ENCODE data around the gene KCNH2.
A peak's percentile ranks its signal among the peaks of the same experiment; 100 is the strongest.

Gene KCNH2

GRCh38 chr7:150972023-150972468, 6.1 kb downstream of the KCNH2 start:
- no peak for DNase-seq

GRCh38 chr7:150971242-150972022, 6.7 kb downstream of the KCNH2 start:
- DNase-seq, result no peak

GRCh38 chr7:150970424-150970823, 7.7 kb downstream of the KCNH2 start:
- DNase-seq, result no peak

GRCh38 chr7:150969475-150969874, 8.6 kb downstream of the KCNH2 start:
- no peak for DNase-seq

- no peak for DNase-seq
These were observed 9.3 kb downstream of the KCNH2 start for GRCh38 chr7:150968734-150969372.

GRCh38 chr7:150968056-150968733, 9.9 kb downstream of the KCNH2 start:
- DNase-seq, result no peak

GRCh38 chr7:150967349-150967748, 10.8 kb downstream of the KCNH2 start:
- no peak for DNase-seq

- DNase-seq, result no peak
These were observed 12.1 kb downstream of the KCNH2 start for GRCh38 chr7:150966002-150966401.

- DNase-seq, result no peak
These were observed 12.8 kb downstream of the KCNH2 start for GRCh38 chr7:150965273-150965830.

- DNase-seq, result no peak
These were observed 13.5 kb downstream of the KCNH2 start for GRCh38 chr7:150964593-150965111.

- no peak for DNase-seq
These were observed 14.2 kb downstream of the KCNH2 start for GRCh38 chr7:150963707-150964559.

GRCh38 chr7:150962553-150963399, 15.3 kb downstream of the KCNH2 start:
- peak; percentile 57 for DNase-seq

- no peak for DNase-seq
These were observed 15.9 kb downstream of the KCNH2 start for GRCh38 chr7:150962290-150962552.

GRCh38 chr7:150961510-150962289, 16.4 kb downstream of the KCNH2 start:
- no peak for DNase-seq

- DNase-seq, result peak; percentile 28
These were observed 18.1 kb downstream of the KCNH2 start for GRCh38 chr7:150959739-150960734.

- no peak for DNase-seq
These were observed 19.0 kb downstream of the KCNH2 start for GRCh38 chr7:150959081-150959480.

GRCh38 chr7:150958597-150958996, 19.5 kb downstream of the KCNH2 start:
- no peak for DNase-seq

GRCh38 chr7:150958062-150958552, 20.0 kb downstream of the KCNH2 start:
- no peak for DNase-seq
